Left kidney (tissue), 2 donors: ENCODE measurements around the gene CPNE5. TPM values are rescaled to one million over a fixed set of nuclear protein-coding genes. Genes with fewer than 3 reads are reported as not detected.

Source experiments
- DNase-seq: peaks from one replicate; pipeline ENCODE4 v3.0.0-alpha.2; 2013
- polyA plus RNA-seq: library from polyadenylated mRNA; unstranded; fragments of 120-200 nt; gene quantifications from one replicate; pipeline ENCODE4 v1.2.1, GENCODE V29; 2013; ENCODE audit not compliant: insufficient read length

Gene CPNE5
- polyA plus RNA-seq, 1 donor: 13.2 TPM

- DNase-seq: no peak
These were observed 19.2 kb upstream of the CPNE5 start for GRCh38 chr6:36858407-36858981.

GRCh38 chr6:36857325-36857724, 18.1 kb upstream of the CPNE5 start:
- DNase-seq: no peak

- no peak for DNase-seq
These were observed 17.0 kb upstream of the CPNE5 start for GRCh38 chr6:36856277-36856676.

- DNase-seq: no peak
These were observed 16.5 kb upstream of the CPNE5 start for GRCh38 chr6:36855750-36856149.

- no peak for DNase-seq
These were observed 14.1 kb upstream of the CPNE5 start for GRCh38 chr6:36853325-36853724.

GRCh38 chr6:36852481-36853147, 13.4 kb upstream of the CPNE5 start:
- DNase-seq: no peak

GRCh38 chr6:36851626-36852025, 12.4 kb upstream of the CPNE5 start:
- no peak for DNase-seq

GRCh38 chr6:36851149-36851614, 11.9 kb upstream of the CPNE5 start:
- peak; percentile 83 for DNase-seq

- no peak for DNase-seq
These were observed 10.8 kb upstream of the CPNE5 start for GRCh38 chr6:36850021-36850420.

- DNase-seq: peak; percentile 76
These were observed 9.6 kb upstream of the CPNE5 start for GRCh38 chr6:36848658-36849441.

- no peak for DNase-seq
These were observed 8.7 kb upstream of the CPNE5 start for GRCh38 chr6:36847991-36848390.

GRCh38 chr6:36847152-36847551, 7.9 kb upstream of the CPNE5 start:
- no peak for DNase-seq

GRCh38 chr6:36845233-36845632, 6.0 kb upstream of the CPNE5 start:
- no peak for DNase-seq

- no peak for DNase-seq
These were observed 5.3 kb upstream of the CPNE5 start for GRCh38 chr6:36844232-36845170.

- DNase-seq: no peak
These were observed 3.9 kb upstream of the CPNE5 start for GRCh38 chr6:36843170-36843569.

GRCh38 chr6:36841756-36842155, 2.5 kb upstream of the CPNE5 start:
- DNase-seq: no peak

- DNase-seq: no peak
These were observed 1.5 kb upstream of the CPNE5 start for GRCh38 chr6:36840432-36841403.

GRCh38 chr6:36839749-36840431, 646 bp upstream of the CPNE5 start:
- no peak for DNase-seq

- no peak for DNase-seq
These were observed 1.6 kb downstream of the CPNE5 start for GRCh38 chr6:36837686-36838085.

- DNase-seq: no peak
These were observed 2.3 kb downstream of the CPNE5 start for GRCh38 chr6:36837022-36837339.
